WTC11 (cell line): Measurements from ENCODE around the gene FHOD3. TPM values are rescaled to one million over a fixed set of nuclear protein-coding genes. Genes with fewer than 3 reads are reported as not detected.

Experiments used
- ATAC-seq: fragments of 200-7000 bp; cut with Tn5 transposase; 2 replicates; pipeline ENCODE4 v1.10.0; 2021; ENCODE audit warnings: mild to moderate bottlenecking, moderate library complexity
- CTCF ChIA-PET: fragments of 300-600 bp; sonication (Branson Sonifier 250); formaldehyde crosslinking; loops from one replicate; lab custom pipeline; 2021; ENCODE audit warnings: antibody characterized with exemption; lab: Charles Lee
- POLR2A ChIA-PET: fragments of 350-600 bp; sonication (Branson Sonifier 250); formaldehyde crosslinking; loops from one replicate; lab custom pipeline; 2021; ENCODE audit warnings: antibody characterized with exemption; lab: Charles Lee
- DNase-seq: peaks from one replicate; pipeline ENCODE4 v3.0.0; 2021; ENCODE audit warnings: low spot score
- H3K27ac Mint-ChIP-seq: 2 replicates; pipeline ENCODE4 v1.8.0; 2021; ENCODE audit warnings: mixed read lengths
- H3K27me3 Mint-ChIP-seq: 2 replicates; pipeline ENCODE4 v1.8.0; 2021; ENCODE audit warnings: low read depth, mild to moderate bottlenecking, moderate library complexity, mixed read lengths
- H3K36me3 Mint-ChIP-seq: 2 replicates; pipeline ENCODE4 v1.8.0; 2021; ENCODE audit warnings: mixed read lengths
- H3K4me1 Mint-ChIP-seq: 2 replicates; pipeline ENCODE4 v1.8.0; 2022; ENCODE audit warnings: mixed read lengths
- H3K4me3 Mint-ChIP-seq: 2 replicates; pipeline ENCODE4 v1.8.0; 2021; ENCODE audit warnings: mild to moderate bottlenecking, moderate library complexity, mixed read lengths
- H3K9me3 Mint-ChIP-seq: 2 replicates; pipeline ENCODE4 v1.8.0; 2021; ENCODE audit warnings: mixed read lengths
- E2F5 ChIP-seq: sonication (generic); formaldehyde crosslinking; IDR thresholded peaks from 2 replicates; pipeline ENCODE4 v1.8.1; 2022; ENCODE audit warnings: mild to moderate bottlenecking, moderate library complexity, missing genetic modification reagents
- FOXJ3 ChIP-seq: sonication (generic); formaldehyde crosslinking; IDR thresholded peaks from 2 replicates; pipeline ENCODE4 v1.9.0; 2021; ENCODE audit warnings: missing genetic modification reagents, mild to moderate bottlenecking, borderline replicate concordance
- KAT7 ChIP-seq: sonication (generic); formaldehyde crosslinking; IDR thresholded peaks from 2 replicates; pipeline ENCODE4 v1.8.1; 2023; ENCODE audit warnings: missing genetic modification reagents, mild to moderate bottlenecking, borderline replicate concordance
- PREB ChIP-seq: sonication (generic); formaldehyde crosslinking; IDR thresholded peaks from 2 replicates; pipeline ENCODE4 v1.8.1; 2022; ENCODE audit warnings: mild to moderate bottlenecking, missing genetic modification reagents, moderate library complexity, borderline replicate concordance
- SMAD3 ChIP-seq: sonication (generic); formaldehyde crosslinking; IDR thresholded peaks from 2 replicates; pipeline ENCODE4 v1.8.0; 2022; ENCODE audit warnings: missing genetic modification reagents, mild to moderate bottlenecking, borderline replicate concordance
- SMAD4 ChIP-seq: sonication (generic); formaldehyde crosslinking; IDR thresholded peaks from 2 replicates; pipeline ENCODE4 v1.8.0; 2022; ENCODE audit warnings: mild to moderate bottlenecking, missing genetic modification reagents
- ZNF219 ChIP-seq: sonication (generic); formaldehyde crosslinking; IDR thresholded peaks from 2 replicates; pipeline ENCODE4 v1.8.0; 2023; ENCODE audit warnings: missing genetic modification reagents, mild to moderate bottlenecking, borderline replicate concordance
- ZNF317 ChIP-seq: sonication (generic); formaldehyde crosslinking; IDR thresholded peaks from 2 replicates; pipeline ENCODE4 v1.8.1; 2023; ENCODE audit warnings: low read depth, mild to moderate bottlenecking, moderate library complexity, missing genetic modification reagents, borderline replicate concordance
- ZNF423 ChIP-seq: fragments of 250-450 bp; sonication (Bioruptor Pico); IDR thresholded peaks from 2 replicates; pipeline ENCODE4 v2.1.2; 2022; ENCODE audit warnings: mild to moderate bottlenecking, moderate library complexity
- ZNF425 ChIP-seq: fragments of 250-450 bp; sonication (Bioruptor Pico); conservative IDR thresholded peaks from 2 replicates; pipeline ENCODE4 v1.9.0; 2021; ENCODE audit warnings: mild to moderate bottlenecking
- ZSCAN18 ChIP-seq: fragments of 250-450 bp; sonication (Bioruptor Pico); IDR thresholded peaks from 2 replicates; pipeline ENCODE4 v2.1.2; 2022; ENCODE audit warnings: mild to moderate bottlenecking, moderate library complexity
- total RNA-seq: library from RNA; stranded (reverse); gene quantifications from 3 replicates; pipeline ENCODE4 v1.2.3, GENCODE V29; 2021
- TF ChIP-seq, protein P1 (sequence below): sonication (generic); formaldehyde crosslinking; IDR thresholded peaks from 2 replicates; pipeline ENCODE4 v1.8.0; 2022; ENCODE audit warnings: mild to moderate bottlenecking, missing genetic modification reagents

FHOD3 gene
- total RNA-seq, 1 experiment from 2014 or later: 3.8 TPM

GRCh38 chr18:36811955-36812354 is 514.4 kb downstream of the FHOD3 start:
- no peak for TF ChIP-seq SMAD4
- TF ChIP-seq, all 79 proteins: peak for 0
- Mint-ChIP-seq H3K36me3 (peaks cover 37% of the 10 kb centered on the region), H3K4me3 (no peak overlapping the region), H3K9me3 (no peaks in the 10 kb centered on the region), H3K27me3 (no peaks in the 10 kb centered on the region), H3K4me1 (no peaks in the 10 kb centered on the region; the same call in 1 of the 2 replicates), H3K27ac (no peak overlapping the region)
- no peak for DNase-seq
- CTCF ChIA-PET: interaction anchor here (1.0 kb wide), 1 partner anchor 18 kb away, joined by 3 read pairs; no protein-coding TSS in a partner anchor
- no peak for ATAC-seq
- POLR2A ChIA-PET: no interaction called here

DNA sequence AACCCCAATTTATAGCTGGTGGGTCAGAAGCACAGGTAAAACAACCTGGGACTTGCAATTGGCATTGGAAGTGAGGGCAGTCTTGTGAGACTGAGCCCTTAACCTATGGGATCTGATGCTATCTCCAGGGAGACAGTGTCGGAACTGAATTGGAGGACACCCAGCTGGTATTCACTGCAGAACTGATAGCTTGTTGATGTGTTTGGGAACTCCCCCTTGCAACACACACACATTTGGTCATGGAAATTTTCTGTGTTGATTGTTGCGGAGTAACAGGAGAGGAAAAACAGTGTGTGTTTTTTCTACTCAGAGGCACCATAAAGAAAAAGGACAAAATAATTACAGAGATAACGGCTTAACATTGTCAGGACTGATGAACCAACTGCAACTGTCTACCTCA is 515.2 kb downstream of the FHOD3 start:
- H3K27ac Mint-ChIP-seq: no peak overlapping the region
- H3K4me1 Mint-ChIP-seq: no peaks in the 10 kb centered on the region; the same call in 1 of the 2 replicates
- ATAC-seq: no peak
- no peak overlapping the region for H3K4me3 Mint-ChIP-seq
- no peaks in the 10 kb centered on the region for H3K9me3 Mint-ChIP-seq
- TF ChIP-seq KAT7 (CRISPR knock-in tag): no peak
- TF ChIP-seq E2F5 (CRISPR knock-in tag): no peak
- TF ChIP-seq ZNF317 (CRISPR knock-in tag): no peak
- TF ChIP-seq, protein P1, sequence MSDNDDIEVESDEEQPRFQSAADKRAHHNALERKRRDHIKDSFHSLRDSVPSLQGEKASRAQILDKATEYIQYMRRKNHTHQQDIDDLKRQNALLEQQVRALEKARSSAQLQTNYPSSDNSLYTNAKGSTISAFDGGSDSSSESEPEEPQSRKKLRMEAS (CRISPR knock-in tag): no peak
- no peak for TF ChIP-seq ZSCAN18
- DNase-seq: no peak
- ChIA-PET CTCF (interaction anchor here (1.0 kb wide), 2 partner anchors 9 to 17 kb away, joined by 3 read pairs; no protein-coding TSS in a partner anchor), POLR2A (no interaction called here)
- no peaks in the 10 kb centered on the region for H3K27me3 Mint-ChIP-seq
- H3K36me3 Mint-ChIP-seq: peaks cover 36% of the 10 kb centered on the region

DNA sequence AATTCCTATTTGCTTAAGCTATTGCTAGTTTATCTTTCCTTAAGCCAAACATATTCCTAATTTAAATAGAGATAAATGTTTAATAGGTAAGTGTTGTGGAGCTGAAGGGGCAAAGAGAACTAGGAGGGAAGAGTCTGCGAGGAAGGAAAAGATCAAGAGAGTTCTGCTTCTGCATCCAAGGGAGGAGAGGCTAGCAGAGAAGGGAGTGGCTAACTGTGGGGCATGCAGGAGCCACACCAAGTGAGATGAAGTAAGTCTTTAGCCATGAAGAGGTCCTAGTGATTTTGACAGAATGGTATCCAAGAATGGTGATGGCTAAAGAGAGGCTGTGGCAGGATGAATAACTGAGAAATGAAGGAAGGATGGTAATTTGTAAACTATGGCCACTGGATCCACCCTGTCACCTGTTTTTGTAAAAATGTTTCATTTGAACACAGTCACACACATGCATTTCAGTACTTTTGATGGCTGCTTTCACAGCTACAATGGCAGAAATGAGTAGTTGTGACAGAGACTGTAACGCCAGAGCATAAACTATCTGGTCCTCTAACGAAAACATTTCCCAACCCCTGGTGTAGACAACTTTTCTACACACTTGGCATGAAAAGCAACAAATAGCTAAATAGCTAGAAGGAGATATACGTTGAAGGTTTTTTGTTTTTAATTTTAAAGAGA is 515.7 kb downstream of the FHOD3 start:
- TF ChIP-seq ZNF219 (CRISPR knock-in tag): no peak
- no peak for TF ChIP-seq SMAD3
- ATAC-seq (no peak), DNase-seq (no peak)
- CTCF ChIA-PET: interaction anchor here (1.0 kb wide), 1 partner anchor 8 kb away, joined by 3 read pairs; no protein-coding TSS in a partner anchor
- Mint-ChIP-seq H3K27me3 (no peaks in the 10 kb centered on the region), H3K4me3 (no peak overlapping the region), H3K9me3 (no peaks in the 10 kb centered on the region), H3K36me3 (peaks cover 36% of the 10 kb centered on the region), H3K4me1 (no peaks in the 10 kb centered on the region; the same call in 1 of the 2 replicates), H3K27ac (no peak overlapping the region)
- POLR2A ChIA-PET: no interaction called here

DNA sequence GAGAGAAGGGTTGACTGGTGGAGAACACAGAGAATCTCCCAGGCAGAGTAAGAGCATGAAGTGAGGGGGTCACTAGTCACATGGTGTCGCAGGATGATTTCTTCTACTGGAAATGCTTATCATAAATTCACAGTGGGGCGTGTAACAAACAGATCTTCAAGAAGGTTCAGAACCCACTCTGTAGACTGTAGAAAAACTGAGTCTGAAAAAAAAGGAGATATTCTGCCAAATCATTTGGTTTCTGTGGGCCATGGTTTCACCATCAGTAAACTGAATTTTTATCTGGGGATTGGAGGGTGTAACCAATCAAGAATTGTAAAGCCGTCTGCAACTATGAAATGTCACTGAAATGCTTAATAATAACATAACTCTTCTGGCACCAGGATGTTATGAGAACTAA is 516.3 kb downstream of the FHOD3 start:
- CTCF ChIA-PET: no interaction called here
- no peak for DNase-seq
- ATAC-seq: no peak
- H3K27me3 Mint-ChIP-seq: no peaks in the 10 kb centered on the region
- peaks cover 40% of the 10 kb centered on the region for H3K36me3 Mint-ChIP-seq
- H3K9me3 Mint-ChIP-seq: no peaks in the 10 kb centered on the region
- no peak overlapping the region for H3K27ac Mint-ChIP-seq
- no peak overlapping the region for H3K4me3 Mint-ChIP-seq
- POLR2A ChIA-PET: no interaction called here
- TF ChIP-seq ZNF425: no peak
- no peak for TF ChIP-seq PREB (CRISPR knock-in tag)
- no peak for TF ChIP-seq ZNF423 (CRISPR knock-in tag)
- no peak for TF ChIP-seq ZNF317 (CRISPR knock-in tag)
- no peak for TF ChIP-seq FOXJ3
- H3K4me1 Mint-ChIP-seq: no peaks in the 10 kb centered on the region; the same call in 1 of the 2 replicates
